NCI-H2227 treated with DMSO at 0.1 percent for 48 hours (cell line): ENCODE results near the gene ANKZF1.
"Not testable (repeated sequence)": the region's sequence is repeated elsewhere in the genome, so short reads cannot be mapped to it uniquely, and the experiment has no call there.

Experiments used
- DNase-seq: peaks from one replicate; lab custom pipeline; 2025; lab: John Stamatoyannopoulos, UW

ANKZF1 gene, protein sequence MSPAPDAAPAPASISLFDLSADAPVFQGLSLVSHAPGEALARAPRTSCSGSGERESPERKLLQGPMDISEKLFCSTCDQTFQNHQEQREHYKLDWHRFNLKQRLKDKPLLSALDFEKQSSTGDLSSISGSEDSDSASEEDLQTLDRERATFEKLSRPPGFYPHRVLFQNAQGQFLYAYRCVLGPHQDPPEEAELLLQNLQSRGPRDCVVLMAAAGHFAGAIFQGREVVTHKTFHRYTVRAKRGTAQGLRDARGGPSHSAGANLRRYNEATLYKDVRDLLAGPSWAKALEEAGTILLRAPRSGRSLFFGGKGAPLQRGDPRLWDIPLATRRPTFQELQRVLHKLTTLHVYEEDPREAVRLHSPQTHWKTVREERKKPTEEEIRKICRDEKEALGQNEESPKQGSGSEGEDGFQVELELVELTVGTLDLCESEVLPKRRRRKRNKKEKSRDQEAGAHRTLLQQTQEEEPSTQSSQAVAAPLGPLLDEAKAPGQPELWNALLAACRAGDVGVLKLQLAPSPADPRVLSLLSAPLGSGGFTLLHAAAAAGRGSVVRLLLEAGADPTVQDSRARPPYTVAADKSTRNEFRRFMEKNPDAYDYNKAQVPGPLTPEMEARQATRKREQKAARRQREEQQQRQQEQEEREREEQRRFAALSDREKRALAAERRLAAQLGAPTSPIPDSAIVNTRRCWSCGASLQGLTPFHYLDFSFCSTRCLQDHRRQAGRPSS

DNA sequence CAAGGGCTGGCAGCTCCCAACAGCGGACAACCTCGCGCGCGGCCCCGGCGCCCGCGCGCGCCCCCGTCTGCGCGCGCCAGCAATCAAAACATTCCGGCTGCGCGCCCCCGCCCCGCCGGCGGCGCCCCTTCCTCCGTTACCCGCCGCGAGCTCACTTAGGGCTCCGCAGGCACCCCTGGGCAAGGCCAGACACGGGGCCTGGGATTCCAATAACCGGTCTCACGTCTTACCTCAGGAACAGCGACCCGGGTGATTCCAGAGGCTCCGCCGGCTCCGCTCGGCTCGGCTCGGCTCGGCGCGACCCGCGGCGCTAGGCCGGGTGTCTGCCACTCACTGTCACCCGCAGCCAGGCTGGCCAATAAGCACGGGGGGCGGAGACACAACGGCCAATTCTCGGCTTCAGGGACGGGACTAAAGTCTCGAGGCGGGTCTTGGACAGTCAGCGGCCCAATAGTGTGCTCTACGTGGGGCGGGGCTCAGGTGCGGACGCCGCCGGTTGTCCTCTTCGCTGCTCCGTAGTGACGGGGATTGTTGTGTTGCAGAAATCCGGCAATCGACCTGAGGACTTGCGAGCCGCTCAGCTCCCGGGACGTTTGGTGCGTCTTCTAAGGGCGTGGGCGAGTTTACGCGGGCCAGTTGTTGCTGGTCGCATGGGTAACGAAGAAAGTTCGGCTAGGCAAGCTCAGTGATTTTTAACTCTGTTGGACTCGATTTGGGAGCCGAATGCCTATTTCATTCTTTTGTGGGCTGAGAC, at the start of gene ANKZF1, which contains the start of gene ATG9A:
Gene ANKZF1, plus strand, starts transcription at position 502 of the 754 bp plus-strand sequence. CDS start 452 bp downstream, outside the sequence.
Gene ATG9A, minus strand, starts transcription at position 332 of the 754 bp plus-strand sequence. CDS start 1,612 bp downstream, outside the sequence.
- peak; percentile 98 for DNase-seq

DNA sequence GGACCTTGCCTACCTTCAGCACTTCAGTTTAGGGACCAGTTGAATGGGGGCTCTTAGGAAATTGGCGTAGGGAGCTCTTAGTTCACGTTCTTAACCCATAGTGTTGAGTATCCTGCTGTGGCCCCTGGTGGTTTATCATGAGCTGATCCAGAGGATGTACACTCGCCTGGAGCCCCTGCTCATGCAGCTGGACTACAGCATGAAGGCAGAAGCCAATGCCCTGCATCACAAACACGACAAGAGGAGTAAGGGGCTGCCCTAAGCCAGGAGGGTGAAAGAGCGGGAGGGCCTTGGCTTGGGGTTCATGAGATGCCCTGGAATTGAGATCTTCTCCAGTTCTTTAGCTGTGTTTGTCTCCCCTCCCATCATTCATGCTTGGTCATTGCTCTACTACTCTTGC, 48.6 kb upstream of the ANKZF1 start:
- no peak for DNase-seq

DNA sequence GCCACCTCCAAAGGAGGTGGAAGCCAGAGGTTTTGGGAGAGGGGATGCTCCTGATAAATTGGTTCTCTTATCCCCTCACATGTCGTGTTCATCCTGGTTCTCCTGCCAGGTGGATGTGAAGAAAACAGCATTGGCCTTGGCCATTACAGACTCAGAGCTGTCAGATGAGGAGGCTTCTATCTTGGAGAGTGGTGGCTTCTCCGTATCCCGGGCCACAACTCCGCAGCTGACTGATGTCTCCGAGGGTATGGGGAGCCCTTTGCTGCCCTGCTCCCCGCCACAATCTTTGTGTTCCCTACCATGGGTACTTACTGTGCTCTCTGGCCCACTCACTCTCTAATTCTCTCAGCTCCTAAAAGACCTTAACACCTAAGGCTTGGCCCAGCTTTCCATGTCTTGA, 48.1 kb upstream of the ANKZF1 start:
- no peak for DNase-seq

DNA sequence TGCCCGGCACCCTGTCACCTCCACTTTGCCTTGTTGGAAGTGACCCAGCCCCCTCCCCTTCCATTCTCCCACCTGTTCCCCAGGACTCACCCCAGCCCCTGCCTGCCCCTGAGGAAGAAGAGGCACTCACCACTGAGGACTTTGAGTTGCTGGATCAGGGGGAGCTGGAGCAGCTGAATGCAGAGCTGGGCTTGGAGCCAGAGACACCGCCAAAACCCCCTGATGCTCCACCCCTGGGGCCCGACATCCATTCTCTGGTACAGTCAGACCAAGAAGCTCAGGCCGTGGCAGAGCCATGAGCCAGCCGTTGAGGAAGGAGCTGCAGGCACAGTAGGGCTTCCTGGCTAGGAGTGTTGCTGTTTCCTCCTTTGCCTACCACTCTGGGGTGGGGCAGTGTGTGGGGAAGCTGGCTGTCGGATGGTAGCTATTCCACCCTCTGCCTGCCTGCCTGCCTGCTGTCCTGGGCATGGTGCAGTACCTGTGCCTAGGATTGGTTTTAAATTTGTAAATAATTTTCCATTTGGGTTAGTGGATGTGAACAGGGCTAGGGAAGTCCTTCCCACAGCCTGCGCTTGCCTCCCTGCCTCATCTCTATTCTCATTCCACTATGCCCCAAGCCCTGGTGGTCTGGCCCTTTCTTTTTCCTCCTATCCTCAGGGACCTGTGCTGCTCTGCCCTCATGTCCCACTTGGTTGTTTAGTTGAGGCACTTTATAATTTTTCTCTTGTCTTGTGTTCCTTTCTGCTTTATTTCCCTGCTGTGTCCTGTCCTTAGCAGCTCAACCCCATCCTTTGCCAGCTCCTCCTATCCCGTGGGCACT, 47.1 kb upstream of the ANKZF1 start:
- DNase-seq: no peak

DNA sequence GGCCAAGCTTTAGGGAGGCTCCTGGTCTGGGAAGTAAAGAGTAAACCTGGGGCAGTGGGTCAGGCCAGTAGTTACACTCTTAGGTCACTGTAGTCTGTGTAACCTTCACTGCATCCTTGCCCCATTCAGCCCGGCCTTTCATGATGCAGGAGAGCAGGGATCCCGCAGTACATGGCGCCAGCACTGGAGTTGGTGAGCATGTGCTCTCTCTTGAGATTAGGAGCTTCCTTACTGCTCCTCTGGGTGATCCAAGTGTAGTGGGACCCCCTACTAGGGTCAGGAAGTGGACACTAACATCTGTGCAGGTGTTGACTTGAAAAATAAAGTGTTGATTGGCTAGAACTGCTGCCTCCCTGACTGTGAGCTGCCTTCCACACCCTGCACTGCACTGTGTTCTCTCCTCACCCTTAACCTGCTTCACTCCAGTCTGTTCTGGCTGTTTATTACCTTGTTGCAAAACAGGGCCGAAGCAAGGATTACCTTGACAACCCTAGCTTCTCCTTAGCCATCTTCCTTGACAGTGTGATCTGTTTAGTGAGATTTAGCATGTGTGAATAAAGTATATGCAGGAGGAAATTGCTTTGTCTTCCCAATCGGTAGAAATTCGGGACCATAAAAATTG, 46.3 kb upstream of the ANKZF1 start:
- DNase-seq: no peak

DNA sequence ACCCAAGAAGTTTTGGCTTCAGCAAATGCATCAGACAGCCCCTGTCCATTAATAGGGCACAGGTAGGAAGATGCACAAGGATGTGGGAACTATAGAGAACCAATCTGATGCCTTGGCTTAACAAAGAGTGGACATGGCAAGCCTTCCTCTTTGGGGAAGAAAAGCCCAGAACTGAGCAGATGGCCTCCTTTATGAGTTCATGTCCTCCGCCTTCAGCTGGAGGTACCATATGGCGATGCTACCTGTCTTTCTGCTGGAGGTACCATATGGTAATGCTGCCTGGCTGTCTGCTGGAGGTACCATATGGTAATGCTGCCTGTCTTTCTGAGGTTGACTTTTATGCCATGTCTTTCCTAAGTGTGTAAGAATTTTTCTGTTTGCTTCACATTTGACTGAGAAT, 45.5 kb upstream of the ANKZF1 start:
- DNase-seq: no peak

DNA sequence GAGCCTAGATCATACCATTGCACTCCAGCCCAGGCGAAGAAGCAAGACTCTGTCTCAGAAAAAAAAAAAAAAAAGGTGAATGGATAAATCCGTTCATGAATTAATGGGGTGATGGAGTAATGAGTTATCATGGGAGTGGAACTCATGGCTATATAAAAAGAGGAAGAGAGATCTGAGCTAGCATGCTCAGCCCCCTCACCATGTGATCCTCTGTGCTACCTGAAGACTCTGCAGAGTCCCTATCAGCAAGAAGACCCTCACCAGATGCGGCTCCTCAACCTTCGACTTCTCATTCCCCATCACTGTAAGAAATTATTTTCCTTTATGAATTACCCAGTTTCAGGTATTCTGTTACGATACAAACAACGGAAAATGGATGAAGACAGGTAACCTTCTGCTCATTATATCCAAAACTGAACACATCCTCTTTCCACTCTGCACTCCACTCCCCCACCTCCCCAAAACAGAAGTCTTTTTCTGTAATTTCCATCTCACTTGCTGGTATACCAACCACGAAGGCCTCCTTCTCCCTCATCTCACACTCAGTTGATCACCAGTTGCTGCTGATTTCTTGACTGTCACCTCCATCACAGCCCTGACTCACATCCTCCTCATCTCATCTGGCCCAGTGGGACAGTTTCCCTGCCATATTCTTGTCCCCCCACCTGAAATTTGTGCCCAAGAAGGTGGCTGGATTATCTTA, 42.7 kb upstream of the ANKZF1 start:
- DNase-seq: no peak

DNA sequence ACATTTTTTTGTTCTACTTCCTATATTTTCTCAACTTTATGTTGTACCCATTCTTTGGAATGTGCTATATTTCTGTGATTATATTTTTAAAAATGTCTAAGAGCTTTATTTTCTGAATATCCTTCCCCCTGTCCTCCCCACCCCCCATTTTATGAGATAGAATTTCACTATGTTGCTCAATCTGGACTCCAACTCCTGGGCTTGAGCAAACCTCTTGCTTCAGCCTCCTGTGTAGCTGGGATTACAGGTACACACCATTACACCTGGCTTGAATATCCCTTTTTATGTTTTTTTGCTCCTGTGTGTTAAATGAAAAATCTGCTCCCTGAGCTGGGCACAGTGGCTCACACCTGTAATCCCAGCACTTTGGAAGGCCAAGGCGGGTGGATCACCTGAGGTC, 32.2 kb upstream of the ANKZF1 start:
- no peak for DNase-seq

DNA sequence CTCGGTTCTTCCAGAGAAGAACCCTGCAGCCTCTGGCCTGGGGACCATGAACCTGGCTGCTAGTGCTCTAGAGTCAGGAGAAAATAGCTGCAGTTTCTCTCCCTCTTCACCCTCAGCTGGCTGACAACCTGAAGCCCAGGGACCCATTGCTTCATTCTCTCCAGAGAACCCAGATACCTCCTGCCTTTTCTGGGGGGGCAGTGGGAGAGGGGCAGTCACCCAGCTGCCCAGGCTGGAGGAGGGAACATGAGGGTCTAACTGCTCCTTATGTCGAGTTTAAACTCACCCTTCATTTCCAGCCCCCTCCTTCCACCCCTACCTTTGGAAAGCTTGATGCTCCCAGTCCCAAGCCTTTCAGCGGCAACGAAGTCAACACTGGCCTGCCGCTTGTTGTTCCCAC, 30.6 kb upstream of the ANKZF1 start:
- DNase-seq: no peak

DNA sequence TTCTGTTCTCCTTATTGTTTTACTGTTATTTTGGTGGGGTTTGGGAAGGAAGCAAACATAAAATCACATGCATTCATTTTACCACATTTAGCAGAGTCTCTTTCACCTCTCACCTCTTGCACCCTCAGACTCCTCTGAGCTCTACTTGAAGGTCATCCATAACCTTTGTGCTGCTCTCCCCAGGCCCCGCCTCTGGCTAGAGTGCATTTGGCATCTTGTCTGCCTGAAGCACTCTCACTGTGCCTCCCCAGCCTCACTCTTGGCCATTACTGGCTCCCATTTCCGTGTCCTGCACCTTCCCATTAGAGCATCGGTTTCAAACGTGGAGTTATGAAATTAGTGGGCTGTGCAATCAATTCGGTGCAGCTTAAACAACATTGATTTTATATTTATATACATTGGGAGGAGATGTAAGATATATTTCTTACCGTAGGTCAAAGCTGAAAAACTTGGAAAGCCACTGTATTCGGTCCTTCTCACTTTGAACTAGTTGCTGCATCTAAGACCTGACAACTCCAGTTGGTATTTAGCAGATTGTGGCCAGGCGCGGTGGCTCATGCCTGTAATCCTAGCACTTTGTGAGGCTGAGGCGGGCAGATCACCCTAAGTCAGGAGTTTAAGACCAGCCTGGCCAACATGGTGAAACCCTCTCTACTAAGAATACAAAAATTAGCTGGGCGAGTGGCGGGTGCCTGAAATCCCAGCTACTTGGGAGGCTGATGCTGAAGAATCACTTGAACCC, 30.0 kb upstream of the ANKZF1 start:
- DNase-seq: no peak

DNA sequence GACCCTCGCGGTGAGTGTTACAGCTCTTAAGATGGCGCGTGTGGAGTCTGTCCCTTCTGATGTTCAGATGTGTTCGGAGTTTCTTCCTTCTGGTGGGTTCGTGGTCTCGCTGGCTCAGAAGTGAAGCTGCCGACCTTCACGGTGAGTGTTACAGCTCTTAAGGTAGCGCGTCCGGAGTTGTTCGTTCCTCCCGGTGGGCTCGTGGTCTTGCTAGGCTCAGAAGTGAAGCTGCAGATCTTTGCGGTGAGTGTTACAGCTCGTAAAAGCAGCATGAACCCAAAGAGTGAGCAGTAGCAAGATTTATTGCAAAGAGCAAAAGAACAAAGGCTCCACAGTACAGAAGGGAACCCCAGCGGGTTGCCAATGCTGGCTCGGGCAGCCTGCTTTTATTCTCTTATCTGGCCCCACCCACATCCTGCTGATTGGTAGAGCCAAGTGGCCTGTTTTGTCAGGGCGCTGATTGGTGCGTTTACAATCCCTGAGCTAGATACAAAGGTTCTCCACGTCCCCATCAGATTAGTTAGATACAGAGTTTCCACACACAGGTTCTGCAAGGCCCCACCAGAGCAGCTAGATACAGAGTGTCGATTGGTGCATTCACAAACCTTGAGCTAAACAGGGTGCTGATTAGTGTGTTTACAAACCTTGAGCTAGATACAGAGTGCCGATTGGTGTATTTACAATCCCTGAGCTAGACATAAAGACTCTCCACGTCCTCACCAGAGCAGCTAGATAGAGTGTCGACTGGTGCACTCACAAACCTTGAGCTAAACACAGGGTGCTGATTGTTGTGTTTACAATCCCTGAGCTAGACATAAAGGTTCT, 28.9 kb upstream of the ANKZF1 start:
- DNase-seq: not testable (repeated sequence)

DNA sequence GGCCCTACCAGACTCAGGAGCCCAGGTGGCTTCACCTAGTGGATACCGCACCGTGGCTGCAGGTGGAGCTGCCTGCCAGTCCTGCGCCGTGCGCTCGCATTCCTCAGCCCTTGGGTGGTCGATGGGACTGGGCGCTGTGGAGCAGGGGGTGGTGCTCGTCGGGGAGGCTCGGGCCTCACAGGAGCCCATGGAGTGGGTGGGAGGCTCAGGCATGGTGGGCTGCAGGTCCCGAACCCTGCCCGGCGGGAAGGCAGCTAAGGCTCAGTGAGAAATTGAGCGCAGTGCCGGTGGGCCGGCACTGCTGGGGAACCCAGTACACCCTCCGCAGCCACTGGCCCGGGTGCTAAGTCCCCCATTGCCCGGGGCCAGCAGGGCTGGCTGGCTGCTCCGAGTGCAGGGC, 28.3 kb upstream of the ANKZF1 start:
- DNase-seq: not testable (repeated sequence)

DNA sequence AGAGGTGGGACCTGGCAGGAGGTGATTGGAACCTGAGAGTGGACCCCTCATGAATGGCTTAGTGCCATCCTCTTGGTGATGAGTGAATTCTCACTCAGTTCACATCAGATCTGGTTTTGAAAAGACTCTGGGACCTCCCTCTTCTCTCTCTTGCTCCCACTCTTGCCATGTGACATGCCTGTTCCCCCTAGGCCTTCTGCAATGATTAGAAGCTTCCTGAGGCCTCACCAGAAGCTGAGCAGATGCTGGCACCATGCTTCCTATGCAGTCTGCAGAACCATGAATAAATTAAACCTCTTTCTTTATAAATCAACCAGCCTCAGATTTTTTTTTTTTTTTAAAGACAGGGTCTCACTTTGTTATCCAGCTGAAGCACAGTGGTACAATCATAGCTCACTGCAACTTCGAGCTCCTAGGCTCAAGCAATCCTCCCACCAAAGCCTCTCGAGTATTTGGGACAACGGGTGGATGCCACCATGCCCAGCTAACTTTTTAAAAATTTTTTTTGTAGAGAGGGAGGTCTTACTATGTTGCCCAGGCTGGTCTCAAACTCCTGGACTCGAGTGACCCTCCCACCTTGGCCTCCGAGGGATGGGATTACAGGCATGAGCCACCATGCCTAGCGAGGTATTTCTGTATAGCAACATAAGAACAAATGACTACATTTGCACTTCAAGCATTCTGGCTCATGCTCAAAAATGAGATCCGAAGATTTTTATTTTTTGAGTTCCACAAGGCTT, 25.0 kb upstream of the ANKZF1 start:
- DNase-seq: no peak

DNA sequence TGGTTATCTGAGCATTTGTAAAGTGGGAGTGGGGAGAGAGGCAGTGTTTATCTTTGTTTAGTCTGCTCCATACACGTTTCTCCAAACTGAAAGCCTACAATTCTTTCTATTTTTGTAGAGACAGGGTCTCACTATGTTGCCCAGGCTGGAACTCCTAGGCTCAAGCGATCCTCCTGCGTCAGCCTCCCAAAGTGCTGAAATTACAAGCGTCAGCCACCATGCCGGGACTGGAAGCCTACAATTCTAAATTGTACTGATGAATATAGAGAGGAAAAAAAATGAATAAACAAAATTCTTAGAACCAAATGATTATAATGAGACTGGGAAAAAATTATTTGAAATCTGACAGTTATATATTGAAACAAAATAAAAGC, 24.5 kb upstream of the ANKZF1 start:
- no peak for DNase-seq

DNA sequence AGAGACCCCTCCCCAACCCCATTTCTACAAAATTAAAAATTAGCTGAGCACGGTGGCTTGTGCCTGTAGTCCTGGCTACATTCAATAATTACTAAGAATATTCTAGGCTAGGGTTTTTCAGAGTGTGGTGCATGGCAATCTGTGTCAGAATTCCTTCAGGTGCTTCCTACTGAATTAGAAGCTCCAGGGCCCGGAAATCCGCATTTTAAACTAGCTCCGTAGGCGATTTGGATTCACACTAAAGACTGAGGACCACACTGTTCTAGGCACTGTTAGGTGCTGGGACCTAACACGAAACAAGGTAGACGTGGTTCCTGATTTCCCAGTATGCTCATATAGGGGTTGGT, 23.7 kb upstream of the ANKZF1 start:
- DNase-seq: no peak

DNA sequence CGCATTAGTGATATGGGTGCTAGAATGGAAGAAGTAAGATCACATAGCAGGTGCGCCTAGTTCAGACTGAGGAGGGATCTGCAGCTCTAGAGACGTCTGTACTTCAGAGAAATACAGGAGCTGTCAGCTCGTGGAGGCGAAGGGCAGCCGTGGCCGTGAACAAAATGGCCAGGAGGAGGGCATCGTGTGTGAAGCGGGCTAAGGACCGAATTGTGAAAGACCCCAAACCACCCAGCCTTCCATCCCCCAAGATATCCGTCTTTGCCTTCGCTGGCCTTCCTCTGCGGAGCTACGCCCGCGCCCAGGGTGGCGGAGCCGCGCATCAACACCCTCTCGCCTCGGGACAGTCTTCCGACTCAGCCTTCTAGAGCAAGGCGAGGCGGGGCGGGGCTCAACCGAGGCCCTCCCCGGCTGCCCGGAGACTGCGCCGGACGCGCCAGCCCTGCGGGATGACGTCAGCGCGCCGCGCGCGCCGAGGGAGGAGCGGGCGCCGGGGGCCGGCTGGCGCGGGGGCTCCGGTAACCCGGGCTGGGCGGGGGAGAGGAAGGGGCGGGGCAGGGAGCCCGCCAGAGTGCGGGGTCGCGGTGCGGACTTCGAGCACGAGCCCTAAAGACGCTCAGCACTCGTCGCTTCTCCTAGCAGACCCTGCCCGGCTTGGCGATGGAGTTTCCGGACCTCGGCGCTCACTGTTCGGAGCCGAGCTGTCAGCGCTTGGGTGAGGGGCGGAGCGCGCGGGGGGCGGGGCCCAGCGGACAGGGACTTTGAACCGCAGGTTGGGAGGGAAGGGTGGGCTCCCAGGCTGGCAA, 23.1 kb upstream of the ANKZF1 start, which contains the start of gene ZFAND2B:
Gene ZFAND2B, plus strand, starts transcription at position 455 of the 806 bp plus-strand sequence. Its CDS starts 206 bp downstream, at position 661.
- DNase-seq: peak; percentile 96

DNA sequence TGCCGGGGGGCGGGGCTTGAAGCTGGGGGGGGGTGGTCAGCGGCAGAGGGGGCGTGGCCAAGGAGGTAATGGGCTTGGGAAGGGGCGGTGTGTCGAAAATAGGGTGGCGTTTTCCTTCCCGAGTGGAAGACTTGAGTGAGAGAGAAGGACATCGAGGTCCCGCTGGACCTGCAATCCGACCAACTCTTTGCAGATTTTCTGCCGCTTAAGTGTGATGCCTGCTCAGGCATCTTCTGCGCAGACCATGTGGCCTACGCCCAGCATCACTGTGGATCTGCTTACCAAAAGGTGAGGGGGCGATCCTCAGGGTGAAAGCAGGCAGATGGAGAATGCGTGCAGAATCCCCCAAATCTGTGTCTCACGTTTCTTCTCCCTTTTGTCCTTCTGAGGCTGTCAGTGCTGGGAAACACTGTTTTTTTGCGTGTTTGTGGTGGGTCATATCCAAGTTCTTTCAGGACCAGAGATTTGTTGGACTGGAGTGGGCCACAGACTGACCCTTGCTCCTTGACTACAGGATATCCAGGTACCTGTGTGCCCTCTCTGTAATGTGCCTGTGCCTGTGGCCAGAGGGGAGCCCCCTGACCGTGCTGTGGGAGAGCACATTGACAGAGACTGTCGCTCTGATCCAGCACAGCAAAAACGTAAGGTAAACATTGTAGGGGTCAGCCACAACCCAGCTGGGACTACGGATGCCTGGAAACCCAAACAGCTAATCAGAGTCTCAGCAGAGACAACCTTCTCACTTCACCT, 22.3 kb upstream of the ANKZF1 start:
- no peak for DNase-seq
